ENCODE measurements around the gene SYTL2. TPM values are rescaled to one million over a fixed set of nuclear protein-coding genes. Genes with fewer than 3 reads are reported as not detected.

SYTL2 gene
- total RNA-seq, 1 experiment from 2014 or later: 57.1 TPM

DNA sequence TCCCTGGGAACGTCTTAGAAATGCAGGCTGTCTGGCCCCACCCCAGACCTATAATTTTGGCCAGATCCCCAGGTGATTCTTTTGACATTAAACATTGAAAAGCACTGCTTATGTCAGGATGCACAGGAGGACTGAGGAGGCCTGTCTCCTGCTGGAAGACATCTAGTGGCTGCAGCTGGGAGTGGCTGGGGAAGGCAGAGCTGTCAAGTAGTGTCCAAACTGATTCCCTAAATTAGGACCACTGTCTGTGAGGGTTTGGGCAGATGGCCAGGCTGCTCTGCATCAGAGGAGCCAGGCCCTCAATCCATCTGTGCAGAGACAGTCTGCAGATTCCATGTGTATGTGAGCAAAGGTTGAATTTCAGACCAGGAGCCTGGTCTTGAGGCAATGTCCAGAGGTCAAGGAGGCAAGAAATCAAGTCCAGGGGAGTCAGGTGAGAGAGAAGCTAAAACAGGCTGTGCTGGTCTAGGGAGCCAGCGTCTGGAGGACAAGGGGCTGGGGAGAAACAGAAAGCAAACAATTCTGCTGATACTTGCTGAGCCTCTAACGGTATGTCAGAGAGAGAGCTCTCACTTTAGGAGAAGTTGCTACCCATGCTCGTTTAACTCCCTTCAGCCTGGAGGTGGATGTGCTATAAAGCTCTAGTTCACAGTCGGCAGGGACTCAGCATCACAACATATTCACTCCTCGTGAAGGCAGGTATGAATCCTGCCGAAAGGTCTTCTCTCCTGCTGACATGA is 15.3 kb upstream of the SYTL2 start:
- Histone ChIP-seq H3K9me2 (replicated peaks; ENCODE audit: low read length) (no peaks in the 10 kb centered on the region), H3K27ac (ENCODE audit: low read length) (peak overlapping the region; percentile 96), H2AFZ (ENCODE audit: low read length) (no peak overlapping the region), H3K4me3 (ENCODE audit: low read length) (no peak overlapping the region), H3K27me3 (ENCODE audit: low read length) (no peaks in the 10 kb centered on the region), H3K9ac (ENCODE audit: low read length) (peak overlapping the region; percentile 74; the same call in 1 of the 2 replicates), H3K4me1 (ENCODE audit: insufficient read depth, low read length) (peaks cover 74% of the 10 kb centered on the region), H3K36me3 (ENCODE audit: low read depth, low read length) (no peaks in the 10 kb centered on the region), H3F3A (ENCODE audit: low read length, unreplicated experiment) (peaks cover 20% of the 10 kb centered on the region), H3K4me2 (ENCODE audit: low read length) (peak overlapping the region; percentile 75), H3K9me3 (ENCODE audit: low read length) (no peaks in the 10 kb centered on the region), H3K79me2 (ENCODE audit: low read length) (no peaks in the 10 kb centered on the region), H4K20me1 (ENCODE audit: low read length) (no peaks in the 10 kb centered on the region)
- intact Hi-C loops (cut with micrococcal nuclease): loop anchor here (10.0 kb wide), 1 partner anchor 231 kb away; no protein-coding TSS in a partner anchor
- BruUV-seq (replicated peaks): no TSS peak
- peak; percentile 14; the same call in 1 of the 2 replicates for ATAC-seq
- ChIA-PET POLR2A (ENCODE audit: unreplicated experiment) (no interaction called here), CTCF (interaction anchor here (0.6 to 1.0 kb wide), 3 partner anchors 12 to 131 kb away, joined by 3 to 4 read pairs (median 4); no protein-coding TSS in a partner anchor)
- peak; percentile 78 for DNase-seq
- TF ChIP-seq EZH2phosphoT487 (IDR thresholded peaks at IDR 0.05; ENCODE audit: borderline replicate concordance, low read length) (no peak), EZH2 (IDR thresholded peaks at IDR 0.05; ENCODE audit: low read length, unreplicated experiment) (no peak)
- TF ChIP-seq, protein P1, sequence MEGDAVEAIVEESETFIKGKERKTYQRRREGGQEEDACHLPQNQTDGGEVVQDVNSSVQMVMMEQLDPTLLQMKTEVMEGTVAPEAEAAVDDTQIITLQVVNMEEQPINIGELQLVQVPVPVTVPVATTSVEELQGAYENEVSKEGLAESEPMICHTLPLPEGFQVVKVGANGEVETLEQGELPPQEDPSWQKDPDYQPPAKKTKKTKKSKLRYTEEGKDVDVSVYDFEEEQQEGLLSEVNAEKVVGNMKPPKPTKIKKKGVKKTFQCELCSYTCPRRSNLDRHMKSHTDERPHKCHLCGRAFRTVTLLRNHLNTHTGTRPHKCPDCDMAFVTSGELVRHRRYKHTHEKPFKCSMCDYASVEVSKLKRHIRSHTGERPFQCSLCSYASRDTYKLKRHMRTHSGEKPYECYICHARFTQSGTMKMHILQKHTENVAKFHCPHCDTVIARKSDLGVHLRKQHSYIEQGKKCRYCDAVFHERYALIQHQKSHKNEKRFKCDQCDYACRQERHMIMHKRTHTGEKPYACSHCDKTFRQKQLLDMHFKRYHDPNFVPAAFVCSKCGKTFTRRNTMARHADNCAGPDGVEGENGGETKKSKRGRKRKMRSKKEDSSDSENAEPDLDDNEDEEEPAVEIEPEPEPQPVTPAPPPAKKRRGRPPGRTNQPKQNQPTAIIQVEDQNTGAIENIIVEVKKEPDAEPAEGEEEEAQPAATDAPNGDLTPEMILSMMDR (conservative IDR thresholded peaks at IDR 0.05; ENCODE audit: low read depth, low read length): peak; percentile 93

DNA sequence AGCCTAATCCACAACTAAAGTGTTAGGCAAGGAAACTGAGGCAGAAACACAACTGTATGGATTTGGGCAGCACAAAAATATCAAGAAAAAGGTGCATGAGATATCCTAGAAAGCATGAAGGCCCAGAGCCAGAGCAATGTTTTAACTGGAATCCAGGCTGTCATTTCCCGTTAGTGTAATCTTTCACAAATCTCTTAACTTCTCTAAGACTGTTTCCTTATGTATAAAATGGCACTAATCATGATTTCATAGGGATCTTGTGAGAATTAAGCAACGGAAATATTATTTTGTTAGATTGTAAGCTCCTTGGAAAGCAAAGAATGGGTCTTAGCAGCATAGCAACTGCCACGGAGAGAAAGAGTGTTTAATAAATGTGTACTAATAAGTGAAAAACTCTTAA is 14.7 kb upstream of the SYTL2 start:
- TF ChIP-seq, protein P1 (conservative IDR thresholded peaks at IDR 0.05; ENCODE audit: low read depth, low read length): no peak
- no peak for TF ChIP-seq EZH2 (IDR thresholded peaks at IDR 0.05; ENCODE audit: low read length, unreplicated experiment)
- no peak for TF ChIP-seq EZH2phosphoT487 (IDR thresholded peaks at IDR 0.05; ENCODE audit: borderline replicate concordance, low read length)
- Histone ChIP-seq H3K27me3 (ENCODE audit: low read length) (no peaks in the 10 kb centered on the region), H3K79me2 (ENCODE audit: low read length) (no peaks in the 10 kb centered on the region), H3K9ac (ENCODE audit: low read length) (peak overlapping the region; percentile 6; the same call in 1 of the 2 replicates), H3K4me2 (ENCODE audit: low read length) (peak overlapping the region; percentile 2; the same call in 1 of the 2 replicates), H4K20me1 (ENCODE audit: low read length) (no peaks in the 10 kb centered on the region), H3F3A (ENCODE audit: low read length, unreplicated experiment) (peaks cover 18% of the 10 kb centered on the region), H2AFZ (ENCODE audit: low read length) (no peak overlapping the region), H3K36me3 (ENCODE audit: low read depth, low read length) (no peaks in the 10 kb centered on the region), H3K27ac (ENCODE audit: low read length) (peak overlapping the region; percentile 96), H3K4me1 (ENCODE audit: insufficient read depth, low read length) (peaks cover 73% of the 10 kb centered on the region), H3K9me3 (ENCODE audit: low read length) (no peaks in the 10 kb centered on the region), H3K9me2 (replicated peaks; ENCODE audit: low read length) (no peaks in the 10 kb centered on the region), H3K4me3 (ENCODE audit: low read length) (no peak overlapping the region)
- DNase-seq: no peak
- ChIA-PET POLR2A (ENCODE audit: unreplicated experiment) (no interaction called here), CTCF (interaction anchor here (0.7 kb wide), 1 partner anchor 76 kb away, joined by 7 read pairs; no protein-coding TSS in a partner anchor)
- BruUV-seq (replicated peaks): no TSS peak
- no peak for ATAC-seq
- intact Hi-C loops (cut with micrococcal nuclease): loop anchor here (10.0 kb wide), 1 partner anchor 231 kb away; no protein-coding TSS in a partner anchor

DNA sequence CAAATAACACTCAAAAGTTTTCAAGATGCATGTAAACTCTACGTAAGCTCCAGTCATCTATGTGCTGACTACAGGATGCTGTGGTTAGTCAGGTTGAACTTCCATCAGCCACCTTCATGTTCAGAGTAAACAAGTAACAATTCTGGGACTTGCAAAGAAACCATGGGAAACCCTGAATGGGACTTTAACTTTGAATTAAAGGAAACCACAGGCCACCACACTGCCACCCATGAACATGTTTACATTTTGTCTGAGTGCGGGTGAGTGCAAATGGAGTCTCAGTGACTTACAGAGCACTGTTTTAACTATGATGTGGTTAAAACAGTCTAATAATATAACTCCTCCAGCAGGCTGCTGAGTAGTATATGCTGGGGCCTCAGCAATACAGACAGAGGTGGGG is 12.9 kb upstream of the SYTL2 start:
- no peaks in the 10 kb centered on the region for H3K27me3 ChIP-seq (ENCODE audit: low read length)
- H3K36me3 ChIP-seq (ENCODE audit: low read depth, low read length): no peaks in the 10 kb centered on the region
- H3K4me1 ChIP-seq (ENCODE audit: insufficient read depth, low read length): peaks cover 55% of the 10 kb centered on the region
- H3K79me2 ChIP-seq (ENCODE audit: low read length): no peaks in the 10 kb centered on the region
- H3F3A ChIP-seq (ENCODE audit: low read length, unreplicated experiment): peaks cover 12% of the 10 kb centered on the region
- intact Hi-C loops (cut with micrococcal nuclease): loop anchor here (10.0 kb wide), 1 partner anchor 229 kb away; no protein-coding TSS in a partner anchor
- no peak overlapping the region for H3K4me3 ChIP-seq (ENCODE audit: low read length)
- H2AFZ ChIP-seq (ENCODE audit: low read length): no peak overlapping the region
- ATAC-seq (no peak), DNase-seq (no peak)
- no peak overlapping the region for H3K9ac ChIP-seq (ENCODE audit: low read length)
- H3K9me3 ChIP-seq (ENCODE audit: low read length): no peaks in the 10 kb centered on the region
- H3K27ac ChIP-seq (ENCODE audit: low read length): no peak overlapping the region
- H3K4me2 ChIP-seq (ENCODE audit: low read length): no peak overlapping the region
- no peaks in the 10 kb centered on the region for H3K9me2 ChIP-seq (replicated peaks; ENCODE audit: low read length)
- ChIA-PET POLR2A (ENCODE audit: unreplicated experiment) (no interaction called here), CTCF (no interaction called here)
- TF ChIP-seq, protein P1 (conservative IDR thresholded peaks at IDR 0.05; ENCODE audit: low read depth, low read length): no peak
- TF ChIP-seq EZH2phosphoT487 (IDR thresholded peaks at IDR 0.05; ENCODE audit: borderline replicate concordance, low read length): no peak
- no peak for TF ChIP-seq EZH2 (IDR thresholded peaks at IDR 0.05; ENCODE audit: low read length, unreplicated experiment)
- no peaks in the 10 kb centered on the region for H4K20me1 ChIP-seq (ENCODE audit: low read length)
- no TSS peak for BruUV-seq (replicated peaks)

All from PC-3 (cell line).